Activated CD8-positive, alpha-beta T cell treated with anti-CD3 and anti-CD28 coated beads, Interleukin-2, amount 10 ng/mL, durations not matched to agents 7 days and 5 days (primary cell): ENCODE data around the gene PARP1. TPM values are rescaled to one million over a fixed set of nuclear protein-coding genes. Genes with fewer than 3 reads are reported as not detected.

Experiments used
- ATAC-seq: fragments of 150-1000 bp; cut with Tn5 transposase; one replicate; pipeline ENCODE4 v1.10.0; 2021; ENCODE audit warnings: moderate library complexity
- CTCF ChIA-PET: fragments of 350-600 bp; sonication (Branson Sonifier 250); formaldehyde crosslinking; loops from one replicate; lab custom pipeline; 2021; ENCODE audit warnings: antibody characterized with exemption; lab: Charles Lee
- POLR2A ChIA-PET: fragments of 350-600 bp; sonication (Branson Sonifier 250); formaldehyde crosslinking; loops from one replicate; lab custom pipeline; 2021; ENCODE audit warnings: antibody characterized with exemption; lab: Charles Lee
- DNase-seq: peaks from one replicate; pipeline ENCODE4 v3.0.0-alpha.2; 2020
- H3K27ac Mint-ChIP-seq: one replicate; pipeline ENCODE4 v1.8.0; 2021; ENCODE audit warnings: mild to moderate bottlenecking, mixed read lengths
- H3K27me3 Mint-ChIP-seq: one replicate; pipeline ENCODE4 v1.8.0; 2021; ENCODE audit warnings: low read depth, mixed read lengths
- H3K36me3 Mint-ChIP-seq: one replicate; pipeline ENCODE4 v1.8.0; 2021; ENCODE audit warnings: low read depth, mixed read lengths
- H3K4me1 Mint-ChIP-seq: one replicate; pipeline ENCODE4 v1.8.0; 2021; ENCODE audit warnings: low read depth, mixed read lengths
- H3K4me3 Mint-ChIP-seq: one replicate; pipeline ENCODE4 v1.8.0; 2021; ENCODE audit warnings: mild to moderate bottlenecking, mixed read lengths
- H3K9me3 Mint-ChIP-seq: one replicate; pipeline ENCODE4 v1.8.0; 2022; ENCODE audit warnings: mixed read lengths; ENCODE audit not compliant: insufficient read depth
- total RNA-seq, 2 experiments: library from RNA; stranded (reverse); gene quantifications; one replicate each; pipeline ENCODE4 v1.2.3, GENCODE V29; 2021

PARP1 gene
- total RNA-seq, 2 experiments from 2014 or later, result 139 to 145 TPM

DNA sequence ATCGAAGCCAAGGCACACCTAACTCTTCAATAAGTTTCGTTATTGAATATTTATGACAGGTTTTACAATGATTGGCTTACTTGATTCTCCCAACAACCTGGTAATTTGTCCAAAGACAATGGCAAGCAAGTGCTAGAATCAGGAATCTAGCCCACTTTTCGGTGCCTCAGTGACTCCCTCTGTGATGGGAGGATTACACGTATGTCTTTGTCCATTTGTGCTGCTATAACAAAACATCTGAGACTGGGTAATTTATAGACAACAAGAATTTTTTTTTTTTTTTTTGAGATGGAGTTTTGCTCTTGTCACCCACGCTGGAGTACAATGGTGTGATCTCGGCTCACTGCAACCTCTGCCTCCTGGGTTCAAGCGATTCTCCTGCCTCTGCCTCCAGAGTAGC, 96.5 kb downstream of the PARP1 start:
- POLR2A ChIA-PET, result no interaction called here
- CTCF ChIA-PET, result interaction anchor here (1.1 to 3.6 kb wide), 3 partner anchors 15 to 186 kb away, joined by 4 to 23 read pairs (median 4); no protein-coding TSS in a partner anchor
- DNase-seq (no peak), ATAC-seq (no peak)
- Mint-ChIP-seq H3K9me3 (no peaks in the 10 kb centered on the region), H3K36me3 (no peaks in the 10 kb centered on the region), H3K27me3 (peaks cover 32% of the 10 kb centered on the region), H3K27ac (no peak overlapping the region), H3K4me1 (peaks cover 21% of the 10 kb centered on the region), H3K4me3 (no peak overlapping the region)

Other genes with a start within 250 kb of the PARP1 start
- 10 to 100 TPM; 19.9 to 20.0 TPM for gene ACBD3, start 221.4 kb downstream of the PARP1 start, total RNA-seq
- not detected for gene MIXL1, start 184.4 kb downstream of the PARP1 start, total RNA-seq
- 10 to 100 TPM; 13.3 to 14.9 TPM for gene LIN9, start 98.9 kb downstream of the PARP1 start, total RNA-seq
- not detected for gene STUM, start 140.7 kb upstream of the PARP1 start, total RNA-seq